OCI-LY7 (cell line): ENCODE measurements around the gene IRF7. TPM values are rescaled to one million over a fixed set of nuclear protein-coding genes. Genes with fewer than 3 reads are reported as not detected.

ENCODE experiments used
- BruUV-seq: library from RNA; stranded (reverse); fragments of 400-500 nt; replicated peaks from 2 replicates; lab custom pipeline; 2021; lab: Mats Ljungman, UMichigan
- CTCF ChIA-PET: fragments of 300-600 bp; sonication (Branson Sonifier 250); formaldehyde crosslinking; loops from one replicate; lab custom pipeline; 2022; ENCODE audit warnings: antibody characterized with exemption; ENCODE audit not compliant: unreplicated experiment; lab: Charles Lee
- POLR2A ChIA-PET: fragments of 300-600 bp; sonication (Branson Sonifier 250); formaldehyde crosslinking; loops from one replicate; lab custom pipeline; 2022; ENCODE audit warnings: antibody characterized with exemption; lab: Charles Lee
- DNase-seq: peaks from one replicate; pipeline ENCODE4 v3.0.0-alpha.2; 2015; ENCODE audit warnings: low spot score
- H2AFZ ChIP-seq: fragments of 200-600 bp; sonication (generic), shearing (Covaris generic); 2 replicates; pipeline ENCODE4 v1.6.1; 2014; ENCODE audit warnings: mild to moderate bottlenecking, antibody characterized with exemption, low read length, moderate library complexity
- H3K27ac ChIP-seq: fragments of 200-600 bp; sonication (generic); 2 replicates; pipeline ENCODE4 v1.5.1; 2014; ENCODE audit warnings: mixed run types, low read depth, mild to moderate bottlenecking, moderate library complexity, low read length, inconsistent platforms; ENCODE audit not compliant: poor library complexity, severe bottlenecking
- H3K36me3 ChIP-seq: fragments of 200-600 bp; sonication (generic); 2 replicates; pipeline ENCODE4 v1.6.1; 2014; ENCODE audit warnings: mild to moderate bottlenecking, antibody characterized with exemption, low read length, moderate library complexity, mixed read lengths; ENCODE audit not compliant: insufficient read depth
- H3K4me1 ChIP-seq: fragments of 200-600 bp; sonication (generic); 2 replicates; pipeline ENCODE4 v1.5.1; 2014; ENCODE audit warnings: mild to moderate bottlenecking, low read length; ENCODE audit not compliant: insufficient read depth, poor library complexity, severe bottlenecking
- H3K4me2 ChIP-seq: fragments of 200-600 bp; sonication (generic); 2 replicates; pipeline ENCODE4 v1.6.1; 2014; ENCODE audit warnings: mild to moderate bottlenecking, low read length
- H3K4me3 ChIP-seq: fragments of 200-600 bp; sonication (generic); 2 replicates; pipeline ENCODE4 v1.5.1; 2014; ENCODE audit warnings: mild to moderate bottlenecking, low read depth, low read length; ENCODE audit not compliant: poor library complexity, severe bottlenecking
- H3K79me2 ChIP-seq: fragments of 200-600 bp; sonication (generic); 2 replicates; pipeline ENCODE4 v1.6.1; 2016; ENCODE audit warnings: low read depth, mild to moderate bottlenecking, low read length, moderate library complexity, mixed read lengths; ENCODE audit not compliant: insufficient read depth
- H3K9me2 ChIP-seq: fragments of 200-600 bp; sonication (generic); 2 replicates; pipeline ENCODE4 v1.6.1; 2016; ENCODE audit warnings: mild to moderate bottlenecking, low read length, mixed read lengths; ENCODE audit not compliant: insufficient read depth
- H3K9me3 ChIP-seq: fragments of 200-600 bp; sonication (generic); 2 replicates; pipeline ENCODE4 v1.6.1; 2014; ENCODE audit warnings: mild to moderate bottlenecking, mixed run types, low read length, mixed read lengths
- H4K20me1 ChIP-seq: fragments of 200-600 bp; sonication (generic); 2 replicates; pipeline ENCODE4 v1.6.1; 2014; ENCODE audit warnings: mild to moderate bottlenecking, antibody characterized with exemption, low read length, moderate library complexity, mixed read lengths; ENCODE audit not compliant: insufficient read depth
- EZH2phosphoT487 ChIP-seq: fragments of 200-600 bp; sonication (generic); IDR thresholded peaks from 2 replicates; pipeline ENCODE4 v1.6.1; 2018; ENCODE audit warnings: low read depth, borderline replicate concordance, mild to moderate bottlenecking, mixed run types, antibody characterized with exemption, low read length, moderate library complexity, mixed read lengths
- intact Hi-C: fragments of 100-400 bp; cut with micrococcal nuclease; formaldehyde crosslinking; loops from one replicate; pipeline ENCODE4 v1.10.0; 2022; ENCODE audit not compliant: unreplicated experiment
- microRNA-seq: library from miRNA; unstranded; fragments of <30 nt; microRNA quantifications from one replicate; pipeline ENCODE4 v1.2.0, GENCODE V29; 2022; ENCODE audit warnings: borderline replicate concordance
- small RNA-seq: library from RNA; depleted of rRNA; stranded (forward); fragments of <200 nt; gene quantifications from one replicate; pipeline ENCODE3, GENCODE V24; 2014
- total RNA-seq, 2 experiments: library from RNA; depleted of rRNA in 1 of 2; stranded (reverse); fragments of >200 nt in 1 of 2; shearing (Covaris generic) in 1 of 2; gene quantifications; 2 replicates each; pipeline ENCODE4 v1.2.3, GENCODE V29; 2014 to 2022
- TF ChIP-seq, protein P1 (sequence below): fragments of 200-600 bp; sonication (generic); conservative IDR thresholded peaks from 2 replicates; pipeline ENCODE4 v1.5.1; 2014; ENCODE audit warnings: mild to moderate bottlenecking, antibody characterized with exemption, low read length, moderate library complexity, mixed read lengths

Gene IRF7
- total RNA-seq, 2 experiments from 2014 or later, result 15.8 to 18.7 TPM

DNA sequence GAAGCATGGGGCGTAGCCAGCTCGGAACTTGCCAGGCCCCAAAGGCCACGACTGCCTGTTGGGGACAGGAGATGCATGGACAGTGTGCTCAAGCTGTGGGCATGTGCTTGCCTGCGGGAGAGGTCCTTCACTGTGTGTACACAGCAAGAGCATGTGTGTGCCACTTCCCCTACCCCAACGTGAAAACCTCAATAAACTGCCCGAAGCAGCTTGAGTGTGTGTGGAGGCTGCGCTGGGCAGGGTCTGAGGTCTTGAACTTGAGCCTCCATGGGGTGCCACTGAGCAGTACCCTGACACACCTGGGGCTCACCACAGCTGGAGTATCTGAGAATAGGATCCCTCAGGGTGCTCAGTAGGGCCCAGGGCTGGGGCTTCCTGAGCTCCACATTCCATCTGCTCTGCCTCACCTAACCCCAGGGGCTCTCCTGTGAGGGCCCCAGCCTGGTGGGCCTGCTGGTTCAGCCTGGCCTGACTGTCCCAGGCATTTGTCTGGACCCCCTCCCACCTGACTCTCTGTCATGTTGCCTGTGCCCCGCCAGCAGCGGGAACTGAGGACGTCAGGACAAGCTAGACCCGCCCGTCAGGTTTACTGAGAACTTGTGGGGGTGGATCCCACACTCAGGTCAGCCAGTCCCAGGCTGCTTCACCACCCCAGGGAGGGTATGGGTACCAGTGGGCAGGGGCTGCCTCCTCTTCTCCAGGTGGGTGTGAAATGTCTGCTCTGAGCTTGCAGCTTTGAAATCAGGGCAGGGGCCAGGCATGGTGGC lies 51.8 kb downstream of the IRF7 start:
- no peaks in the 10 kb centered on the region for H3K9me3 ChIP-seq
- CTCF ChIA-PET, result no interaction called here
- no TSS peak for BruUV-seq
- POLR2A ChIA-PET, result no interaction called here
- no peak for TF ChIP-seq EZH2phosphoT487
- TF ChIP-seq, protein P1, sequence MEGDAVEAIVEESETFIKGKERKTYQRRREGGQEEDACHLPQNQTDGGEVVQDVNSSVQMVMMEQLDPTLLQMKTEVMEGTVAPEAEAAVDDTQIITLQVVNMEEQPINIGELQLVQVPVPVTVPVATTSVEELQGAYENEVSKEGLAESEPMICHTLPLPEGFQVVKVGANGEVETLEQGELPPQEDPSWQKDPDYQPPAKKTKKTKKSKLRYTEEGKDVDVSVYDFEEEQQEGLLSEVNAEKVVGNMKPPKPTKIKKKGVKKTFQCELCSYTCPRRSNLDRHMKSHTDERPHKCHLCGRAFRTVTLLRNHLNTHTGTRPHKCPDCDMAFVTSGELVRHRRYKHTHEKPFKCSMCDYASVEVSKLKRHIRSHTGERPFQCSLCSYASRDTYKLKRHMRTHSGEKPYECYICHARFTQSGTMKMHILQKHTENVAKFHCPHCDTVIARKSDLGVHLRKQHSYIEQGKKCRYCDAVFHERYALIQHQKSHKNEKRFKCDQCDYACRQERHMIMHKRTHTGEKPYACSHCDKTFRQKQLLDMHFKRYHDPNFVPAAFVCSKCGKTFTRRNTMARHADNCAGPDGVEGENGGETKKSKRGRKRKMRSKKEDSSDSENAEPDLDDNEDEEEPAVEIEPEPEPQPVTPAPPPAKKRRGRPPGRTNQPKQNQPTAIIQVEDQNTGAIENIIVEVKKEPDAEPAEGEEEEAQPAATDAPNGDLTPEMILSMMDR, result no peak
- H3K79me2 ChIP-seq, result no peaks in the 10 kb centered on the region
- H3K36me3 ChIP-seq, result no peaks in the 10 kb centered on the region
- intact Hi-C loops, result no loop called here
- H2AFZ ChIP-seq, result no peak overlapping the region
- no peak overlapping the region for H3K27ac ChIP-seq
- no peak overlapping the region for H3K4me2 ChIP-seq
- H3K4me3 ChIP-seq, result no peak overlapping the region
- no peaks in the 10 kb centered on the region for H3K9me2 ChIP-seq
- peaks cover 29% of the 10 kb centered on the region for H3K4me1 ChIP-seq
- DNase-seq, result no peak
- H4K20me1 ChIP-seq, result no peaks in the 10 kb centered on the region

DNA sequence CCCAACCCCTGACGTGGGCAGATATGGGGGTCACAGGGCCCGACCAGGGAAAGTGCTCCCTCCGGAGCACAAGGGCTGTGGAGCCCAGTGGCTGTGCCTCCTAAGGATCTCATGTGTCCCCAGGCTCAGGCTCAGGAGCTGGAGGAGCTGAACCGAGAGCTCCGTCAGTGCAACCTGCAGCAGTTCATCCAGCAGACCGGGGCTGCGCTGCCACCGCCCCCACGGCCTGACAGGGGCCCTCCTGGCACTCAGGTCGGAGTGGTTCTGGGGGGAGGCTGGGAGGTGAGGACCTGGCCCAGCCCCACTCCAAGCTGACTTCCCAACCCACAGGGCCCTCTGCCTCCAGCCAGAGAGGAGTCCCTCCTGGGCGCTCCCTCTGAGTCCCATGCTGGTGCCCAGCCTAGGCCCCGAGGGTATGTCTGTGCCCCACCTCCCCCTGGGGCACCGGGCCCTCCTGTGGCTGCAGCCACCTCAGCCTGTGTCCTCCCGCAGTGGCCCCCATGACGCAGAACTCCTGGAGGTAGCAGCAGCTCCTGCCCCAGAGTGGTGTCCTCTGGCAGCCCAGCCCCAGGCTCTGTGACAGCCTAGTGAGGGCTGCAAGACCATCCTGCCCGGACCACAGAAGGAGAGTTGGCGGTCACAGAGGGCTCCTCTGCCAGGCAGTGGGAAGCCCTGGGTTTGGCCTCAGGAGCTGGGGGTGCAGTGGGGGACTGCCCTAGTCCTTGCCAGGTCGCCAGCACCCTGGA lies 52.5 kb downstream of the IRF7 start:
- no peak overlapping the region for H3K4me2 ChIP-seq
- no peak overlapping the region for H2AFZ ChIP-seq
- peaks cover 27% of the 10 kb centered on the region for H3K4me1 ChIP-seq
- no peaks in the 10 kb centered on the region for H3K79me2 ChIP-seq
- H3K9me3 ChIP-seq, result no peaks in the 10 kb centered on the region
- H3K4me3 ChIP-seq, result no peak overlapping the region
- no peak overlapping the region for H3K27ac ChIP-seq
- BruUV-seq, result no TSS peak
- no peak for TF ChIP-seq EZH2phosphoT487
- TF ChIP-seq, protein P1, result no peak
- DNase-seq, result no peak
- ChIA-PET POLR2A (no interaction called here), CTCF (no interaction called here)
- no peaks in the 10 kb centered on the region for H4K20me1 ChIP-seq
- intact Hi-C loops, result no loop called here
- H3K9me2 ChIP-seq, result no peaks in the 10 kb centered on the region
- no peaks in the 10 kb centered on the region for H3K36me3 ChIP-seq

Small RNA genes lying within 50 kb of the gene (microRNA-seq; reads per million reads assigned to microRNA genes)
- gene MIR210, result 778 reads per million, percentile 82 among the genes with 10 or more reads in this experiment

Small RNA genes lying within 50 kb of the gene (small RNA-seq; reads per million reads assigned to genes)
- gene MIR210, result 17.7 reads per million, percentile 97 among the genes with 10 or more reads in this experiment

Other genes with a start within 250 kb of the IRF7 start
- not detected in 2 replicates for gene B4GALNT4, start 246.5 kb downstream of the IRF7 start, total RNA-seq (2014; rRNA removed; shearing (Covaris generic))
- not detected in 2 replicates for gene B4GALNT4, start 246.5 kb downstream of the IRF7 start, total RNA-seq (2022)
- not detected in 2 replicates for gene PKP3, start 221.7 kb downstream of the IRF7 start, total RNA-seq (2014; rRNA removed; shearing (Covaris generic))
- gene PKP3, start 221.7 kb downstream of the IRF7 start, total RNA-seq (2022), result not detected in 2 replicates
- 36.9 and 57.2 TPM in 2 replicates for gene SIGIRR, start 201.0 kb downstream of the IRF7 start, total RNA-seq (2014; rRNA removed; shearing (Covaris generic))
- gene SIGIRR, start 201.0 kb downstream of the IRF7 start, total RNA-seq (2022), result 25.3 and 29.2 TPM in 2 replicates
- 22.2 and 25.7 TPM in 2 replicates for gene ANO9, start 173.9 kb downstream of the IRF7 start, total RNA-seq (2014; rRNA removed; shearing (Covaris generic))
- gene ANO9, start 173.9 kb downstream of the IRF7 start, total RNA-seq (2022), result 27.6 and 28.2 TPM in 2 replicates
- gene PTDSS2, start 165.7 kb downstream of the IRF7 start, total RNA-seq (2014; rRNA removed; shearing (Covaris generic)), result 19.6 and 27.8 TPM in 2 replicates
- 30.3 and 32.7 TPM in 2 replicates for gene PTDSS2, start 165.7 kb downstream of the IRF7 start, total RNA-seq (2022)
- 57.1 and 65.7 TPM in 2 replicates for gene RNH1, start 108.7 kb downstream of the IRF7 start, total RNA-seq (2014; rRNA removed; shearing (Covaris generic))
- gene RNH1, start 108.7 kb downstream of the IRF7 start, total RNA-seq (2022), result 48.8 and 65.5 TPM in 2 replicates
- gene HRAS, start 80.4 kb downstream of the IRF7 start, total RNA-seq (2014; rRNA removed; shearing (Covaris generic)), result 53.0 and 67.8 TPM in 2 replicates
- 40.1 and 46.9 TPM in 2 replicates for gene HRAS, start 80.4 kb downstream of the IRF7 start, total RNA-seq (2022)
- 1.2 and 1.6 TPM in 2 replicates for gene LRRC56, start 78.4 kb downstream of the IRF7 start, total RNA-seq (2014; rRNA removed; shearing (Covaris generic))
- 1.5 and 2.5 TPM in 2 replicates for gene LRRC56, start 78.4 kb downstream of the IRF7 start, total RNA-seq (2022)
- 4.7 and 7.5 TPM in 2 replicates for gene LMNTD2, start 55.2 kb downstream of the IRF7 start, total RNA-seq (2014; rRNA removed; shearing (Covaris generic))
- gene LMNTD2, start 55.2 kb downstream of the IRF7 start, total RNA-seq (2022), result 16.9 and 17.7 TPM in 2 replicates
- 18.0 and 22.1 TPM in 2 replicates for gene RASSF7, start 55.0 kb downstream of the IRF7 start, total RNA-seq (2014; rRNA removed; shearing (Covaris generic))
- gene RASSF7, start 55.0 kb downstream of the IRF7 start, total RNA-seq (2022), result 11.8 and 15.1 TPM in 2 replicates
- gene PHRF1, start 39.5 kb downstream of the IRF7 start, total RNA-seq (2014; rRNA removed; shearing (Covaris generic)), result 23.3 and 25.6 TPM in 2 replicates
- 43.8 and 45.4 TPM in 2 replicates for gene PHRF1, start 39.5 kb downstream of the IRF7 start, total RNA-seq (2022)
- not detected in 2 replicates for gene CDHR5, start 9.0 kb upstream of the IRF7 start, total RNA-seq (2014; rRNA removed; shearing (Covaris generic))
- gene CDHR5, start 9.0 kb upstream of the IRF7 start, total RNA-seq (2022), result not detected in 2 replicates
- not detected in 2 replicates for gene SCT, start 11.2 kb upstream of the IRF7 start, total RNA-seq (2014; rRNA removed; shearing (Covaris generic))
- gene SCT, start 11.2 kb upstream of the IRF7 start, total RNA-seq (2022), result not detected in 2 replicates
- 0.16 and 2.2 TPM in 2 replicates for gene DRD4, start 21.3 kb upstream of the IRF7 start, total RNA-seq (2014; rRNA removed; shearing (Covaris generic))
- gene DRD4, start 21.3 kb upstream of the IRF7 start, total RNA-seq (2022), result 3.1 and 3.5 TPM in 2 replicates
- gene DEAF1, start 79.3 kb upstream of the IRF7 start, total RNA-seq (2014; rRNA removed; shearing (Covaris generic)), result 35.6 and 42.7 TPM in 2 replicates
- gene DEAF1, start 79.3 kb upstream of the IRF7 start, total RNA-seq (2022), result 63.0 and 66.2 TPM in 2 replicates
- gene TMEM80, start 79.9 kb upstream of the IRF7 start, total RNA-seq (2014; rRNA removed; shearing (Covaris generic)), result 52.8 and 56.8 TPM in 2 replicates
- 51.6 and 52.7 TPM in 2 replicates for gene TMEM80, start 79.9 kb upstream of the IRF7 start, total RNA-seq (2022)
- 3.8 and 4.8 TPM in 2 replicates for gene EPS8L2, start 90.3 kb upstream of the IRF7 start, total RNA-seq (2014; rRNA removed; shearing (Covaris generic))
- 7.1 and 9.3 TPM in 2 replicates for gene EPS8L2, start 90.3 kb upstream of the IRF7 start, total RNA-seq (2022)
- 209 and 226 TPM in 2 replicates for gene TALDO1, start 131.5 kb upstream of the IRF7 start, total RNA-seq (2014; rRNA removed; shearing (Covaris generic))
- gene TALDO1, start 131.5 kb upstream of the IRF7 start, total RNA-seq (2022), result 172 and 195 TPM in 2 replicates
- gene GATD1, start 161.5 kb upstream of the IRF7 start, total RNA-seq (2014; rRNA removed; shearing (Covaris generic)), result 73.3 and 109 TPM in 2 replicates
- 117 and 141 TPM in 2 replicates for gene GATD1, start 161.5 kb upstream of the IRF7 start, total RNA-seq (2022)
- gene CEND1, start 174.1 kb upstream of the IRF7 start, total RNA-seq (2014; rRNA removed; shearing (Covaris generic)), result 17.5 and 17.6 TPM in 2 replicates
- 25.6 and 32.5 TPM in 2 replicates for gene CEND1, start 174.1 kb upstream of the IRF7 start, total RNA-seq (2022)
- 22.7 and 30.8 TPM in 2 replicates for gene SLC25A22, start 182.3 kb upstream of the IRF7 start, total RNA-seq (2014; rRNA removed; shearing (Covaris generic))
- 46.2 and 50.9 TPM in 2 replicates for gene SLC25A22, start 182.3 kb upstream of the IRF7 start, total RNA-seq (2022)
- 31.2 and 33.6 TPM in 2 replicates for gene PIDD1, start 189.3 kb upstream of the IRF7 start, total RNA-seq (2014; rRNA removed; shearing (Covaris generic))
- 47.7 and 49.1 TPM in 2 replicates for gene PIDD1, start 189.3 kb upstream of the IRF7 start, total RNA-seq (2022)
- gene RPLP2, start 194.0 kb upstream of the IRF7 start, total RNA-seq (2014; rRNA removed; shearing (Covaris generic)), result 1,564 and 1,687 TPM in 2 replicates
- gene RPLP2, start 194.0 kb upstream of the IRF7 start, total RNA-seq (2022), result 3,121 and 3,147 TPM in 2 replicates
- 15.1 and 19.8 TPM in 2 replicates for gene PNPLA2, start 203.0 kb upstream of the IRF7 start, total RNA-seq (2014; rRNA removed; shearing (Covaris generic))
- 41.2 and 57.5 TPM in 2 replicates for gene PNPLA2, start 203.0 kb upstream of the IRF7 start, total RNA-seq (2022)
- gene CRACR2B, start 212.0 kb upstream of the IRF7 start, total RNA-seq (2014; rRNA removed; shearing (Covaris generic)), result 2.2 and 2.8 TPM in 2 replicates
- gene CRACR2B, start 212.0 kb upstream of the IRF7 start, total RNA-seq (2022), result 20.1 and 21.0 TPM in 2 replicates
- 0.28 TPM in 1 of 2 replicates, not detected in the other for gene CD151, start 217.0 kb upstream of the IRF7 start, total RNA-seq (2014; rRNA removed; shearing (Covaris generic))
- gene CD151, start 217.0 kb upstream of the IRF7 start, total RNA-seq (2022), result 0.84 and 1.0 TPM in 2 replicates
- 206 and 224 TPM in 2 replicates for gene POLR2L, start 226.6 kb upstream of the IRF7 start, total RNA-seq (2014; rRNA removed; shearing (Covaris generic))
- gene POLR2L, start 226.6 kb upstream of the IRF7 start, total RNA-seq (2022), result 64.5 and 88.3 TPM in 2 replicates
- gene TSPAN4, start 226.9 kb upstream of the IRF7 start, total RNA-seq (2014; rRNA removed; shearing (Covaris generic)), result 8.9 and 12.1 TPM in 2 replicates
- gene TSPAN4, start 226.9 kb upstream of the IRF7 start, total RNA-seq (2022), result 8.0 and 9.4 TPM in 2 replicates